MCF 10A (cell line): Measurements from ENCODE around the gene TUBB3. TPM values are rescaled to one million over a fixed set of nuclear protein-coding genes. Genes with fewer than 3 reads are reported as not detected.

Experiments used
- BruUV-seq: library from RNA; stranded (reverse); fragments of 400-500 nt; replicated peaks from 2 replicates; lab custom pipeline; 2021; lab: Mats Ljungman, UMichigan
- CTCF ChIA-PET: fragments of 300-600 bp; sonication (Branson Sonifier 250); formaldehyde crosslinking; extraction: SDS; loops from one replicate; lab custom pipeline; 2021; ENCODE audit warnings: antibody characterized with exemption, inconsistent platforms; lab: Yijun Ruan, JAX
- POLR2A ChIA-PET: fragments of 300-600, 350-650 bp; sonication (Branson Sonifier 250); formaldehyde crosslinking; extraction: SDS; loops from one replicate; lab custom pipeline; 2020; ENCODE audit warnings: antibody characterized with exemption, inconsistent platforms; lab: Yijun Ruan, JAX
- DNase-seq: peaks from one replicate; pipeline ENCODE4 v3.0.0-alpha.2; 2018; ENCODE audit not compliant: unreplicated experiment
- H3K27ac Mint-ChIP-seq: one replicate; pipeline ENCODE4 v1.8.0; 2022; ENCODE audit warnings: mild to moderate bottlenecking, low read depth, mixed read lengths; ENCODE audit not compliant: unreplicated experiment
- H3K27me3 Mint-ChIP-seq: one replicate; pipeline ENCODE4 v1.8.0; 2022; ENCODE audit warnings: mixed read lengths; ENCODE audit not compliant: insufficient read depth, unreplicated experiment
- H3K36me3 Mint-ChIP-seq: one replicate; pipeline ENCODE4 v1.8.0; 2022; ENCODE audit warnings: mild to moderate bottlenecking, moderate library complexity, mixed read lengths; ENCODE audit not compliant: insufficient read depth, unreplicated experiment
- H3K4me1 Mint-ChIP-seq: one replicate; pipeline ENCODE4 v1.8.0; 2022; ENCODE audit warnings: mixed read lengths; ENCODE audit not compliant: insufficient read depth, unreplicated experiment
- H3K4me3 Mint-ChIP-seq: one replicate; pipeline ENCODE4 v1.8.0; 2022; ENCODE audit warnings: mild to moderate bottlenecking, moderate library complexity, mixed read lengths; ENCODE audit not compliant: unreplicated experiment
- H3K9me3 Mint-ChIP-seq: one replicate; pipeline ENCODE4 v1.8.0; 2022; ENCODE audit warnings: mixed read lengths; ENCODE audit not compliant: unreplicated experiment
- intact Hi-C: fragments of 100-400 bp; cut with micrococcal nuclease; formaldehyde crosslinking; loops from 2 replicates; pipeline ENCODE4 v1.14.1; 2022
- total RNA-seq: library from RNA; stranded (reverse); gene quantifications from 2 replicates; pipeline ENCODE4 v1.2.3, GENCODE V29; 2022
- TF ChIP-seq, protein P1 (sequence below): fragments of 200-600 bp; IDR thresholded peaks from one replicate; pipeline ENCODE4 v1.8.0; 2022; ENCODE audit warnings: antibody characterized with exemption, mild to moderate bottlenecking; ENCODE audit not compliant: unreplicated experiment

Gene TUBB3
- total RNA-seq, 1 experiment from 2014 or later = 23.0 TPM

- H3K4me1 Mint-ChIP-seq = no peaks in the 10 kb centered on the region
- CTCF ChIA-PET = no interaction called here
- H3K4me3 Mint-ChIP-seq = no peak overlapping the region
- H3K36me3 Mint-ChIP-seq = peaks cover 70% of the 10 kb centered on the region
- POLR2A ChIA-PET = interaction anchor here (0.8 to 2.4 kb wide), 3 partner anchors 16 to 33 kb away, joined by 4 to 8 read pairs (median 6); partner anchors contain the start of gene TCF25
- H3K9me3 Mint-ChIP-seq = no peaks in the 10 kb centered on the region
- DNase-seq = no peak
- intact Hi-C loops = no loop called here
- no peak overlapping the region for H3K27ac Mint-ChIP-seq
- no peaks in the 10 kb centered on the region for H3K27me3 Mint-ChIP-seq
- BruUV-seq = no TSS peak
- TF ChIP-seq, protein P1, sequence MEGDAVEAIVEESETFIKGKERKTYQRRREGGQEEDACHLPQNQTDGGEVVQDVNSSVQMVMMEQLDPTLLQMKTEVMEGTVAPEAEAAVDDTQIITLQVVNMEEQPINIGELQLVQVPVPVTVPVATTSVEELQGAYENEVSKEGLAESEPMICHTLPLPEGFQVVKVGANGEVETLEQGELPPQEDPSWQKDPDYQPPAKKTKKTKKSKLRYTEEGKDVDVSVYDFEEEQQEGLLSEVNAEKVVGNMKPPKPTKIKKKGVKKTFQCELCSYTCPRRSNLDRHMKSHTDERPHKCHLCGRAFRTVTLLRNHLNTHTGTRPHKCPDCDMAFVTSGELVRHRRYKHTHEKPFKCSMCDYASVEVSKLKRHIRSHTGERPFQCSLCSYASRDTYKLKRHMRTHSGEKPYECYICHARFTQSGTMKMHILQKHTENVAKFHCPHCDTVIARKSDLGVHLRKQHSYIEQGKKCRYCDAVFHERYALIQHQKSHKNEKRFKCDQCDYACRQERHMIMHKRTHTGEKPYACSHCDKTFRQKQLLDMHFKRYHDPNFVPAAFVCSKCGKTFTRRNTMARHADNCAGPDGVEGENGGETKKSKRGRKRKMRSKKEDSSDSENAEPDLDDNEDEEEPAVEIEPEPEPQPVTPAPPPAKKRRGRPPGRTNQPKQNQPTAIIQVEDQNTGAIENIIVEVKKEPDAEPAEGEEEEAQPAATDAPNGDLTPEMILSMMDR = no peak
Measured at GRCh38 chr16:89905511-89906139, 17.5 kb upstream of the TUBB3 start.

GRCh38 chr16:89906140-89907025 lies 16.8 kb upstream of the TUBB3 start:
- Mint-ChIP-seq H3K4me3 (no peak overlapping the region), H3K9me3 (no peaks in the 10 kb centered on the region), H3K4me1 (no peaks in the 10 kb centered on the region), H3K27ac (no peak overlapping the region), H3K36me3 (peaks cover 70% of the 10 kb centered on the region), H3K27me3 (no peaks in the 10 kb centered on the region)
- CTCF ChIA-PET = no interaction called here
- no TSS peak for BruUV-seq
- DNase-seq = no peak
- POLR2A ChIA-PET = interaction anchor here (2.4 kb wide), 1 partner anchor 16 kb away, joined by 8 read pairs; no protein-coding TSS in a partner anchor
- TF ChIP-seq, protein P1 = no peak
- intact Hi-C loops = no loop called here

DNA sequence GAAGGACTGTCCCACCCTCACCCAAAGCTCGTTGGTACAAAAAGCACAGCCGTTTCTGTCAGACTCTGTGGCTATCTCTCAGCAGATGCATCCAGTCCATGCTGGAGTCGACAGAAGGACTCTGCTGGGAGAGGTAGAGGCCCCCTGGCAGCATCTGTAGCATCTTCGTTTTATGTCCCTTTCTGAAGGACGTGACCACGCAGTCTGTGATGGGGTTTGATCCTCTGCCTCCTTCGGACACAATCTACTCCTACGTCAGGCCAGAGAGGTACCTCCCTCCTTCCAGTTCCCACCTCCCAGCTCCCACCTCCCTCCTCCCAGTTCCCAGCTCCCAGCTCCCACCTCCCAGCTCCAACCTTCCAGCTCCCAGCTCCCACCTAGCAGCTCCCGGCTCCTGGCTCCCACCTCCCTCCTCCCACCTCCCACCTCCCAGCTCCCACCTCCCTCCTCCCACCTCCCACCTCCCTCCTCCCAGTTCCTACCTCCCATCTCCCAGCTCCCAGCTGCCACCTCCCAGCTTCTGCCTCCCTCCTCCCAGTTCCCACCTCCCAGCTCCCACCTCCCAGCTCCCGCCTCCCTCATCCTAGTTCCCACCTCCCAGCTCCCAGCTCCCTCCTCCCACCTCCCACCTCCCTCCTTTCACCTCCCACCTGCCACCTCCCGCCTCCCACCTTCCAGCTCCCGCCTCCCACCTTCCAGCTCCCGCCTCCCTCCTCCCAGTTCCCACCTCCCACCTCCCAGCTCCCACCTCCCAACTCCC lies 15.9 kb upstream of the TUBB3 start:
- ChIA-PET CTCF (interaction anchor here (0.6 kb wide), 1 partner anchor 1162 kb away, joined by 3 read pairs; no protein-coding TSS in a partner anchor), POLR2A (interaction anchor here (2.4 kb wide), 1 partner anchor 15 kb away, joined by 8 read pairs; no protein-coding TSS in a partner anchor)
- no peaks in the 10 kb centered on the region for H3K9me3 Mint-ChIP-seq
- H3K36me3 Mint-ChIP-seq = peaks cover 78% of the 10 kb centered on the region
- no TSS peak for BruUV-seq
- TF ChIP-seq, protein P1 = no peak
- H3K4me3 Mint-ChIP-seq = no peak overlapping the region
- H3K27me3 Mint-ChIP-seq = no peaks in the 10 kb centered on the region
- H3K4me1 Mint-ChIP-seq = no peaks in the 10 kb centered on the region
- no peak overlapping the region for H3K27ac Mint-ChIP-seq
- no peak for DNase-seq
- intact Hi-C loops = no loop called here
